HG02870 (cell line): ENCODE results near the gene DTL.
A peak's percentile ranks its signal among the peaks of the same experiment; 100 is the strongest.

Source experiments
- ATAC-seq: cut with Tn5 transposase; IDR thresholded peaks from one replicate; pipeline ENCODE4 v1.9.1; 2021; ENCODE audit warnings: mild to moderate bottlenecking, moderate library complexity; ENCODE audit not compliant: unreplicated experiment

DTL gene

DNA sequence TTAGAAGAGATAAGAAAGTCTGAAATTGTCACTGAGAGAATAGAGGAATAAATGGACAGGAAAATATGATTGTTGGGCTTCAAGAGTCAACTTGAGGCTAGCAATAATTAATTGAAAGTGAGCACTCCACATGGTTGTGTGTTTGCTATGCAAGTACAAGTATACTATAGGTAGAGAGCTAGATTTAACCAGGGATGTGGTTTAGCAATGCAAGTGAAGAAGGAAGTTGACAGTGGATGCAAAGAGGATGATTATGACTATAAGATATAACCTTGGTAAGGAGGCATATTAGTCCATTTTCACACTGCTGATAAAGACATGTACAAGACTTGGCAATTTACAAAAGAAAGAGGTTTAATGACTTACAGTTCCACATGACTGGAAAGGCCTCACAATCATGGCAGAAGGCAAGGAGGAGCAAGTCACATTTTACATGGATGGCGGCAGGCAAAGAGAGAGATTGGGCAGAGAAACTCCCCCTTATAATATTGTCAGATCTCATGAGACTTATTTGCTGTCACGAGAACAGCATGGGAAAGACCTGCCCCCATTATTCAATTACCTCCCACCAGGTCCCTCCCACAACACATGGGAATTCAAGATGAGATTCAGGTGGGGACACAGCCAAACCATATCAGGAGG lies 47.3 kb downstream of the DTL start:
- no peak for ATAC-seq

DNA sequence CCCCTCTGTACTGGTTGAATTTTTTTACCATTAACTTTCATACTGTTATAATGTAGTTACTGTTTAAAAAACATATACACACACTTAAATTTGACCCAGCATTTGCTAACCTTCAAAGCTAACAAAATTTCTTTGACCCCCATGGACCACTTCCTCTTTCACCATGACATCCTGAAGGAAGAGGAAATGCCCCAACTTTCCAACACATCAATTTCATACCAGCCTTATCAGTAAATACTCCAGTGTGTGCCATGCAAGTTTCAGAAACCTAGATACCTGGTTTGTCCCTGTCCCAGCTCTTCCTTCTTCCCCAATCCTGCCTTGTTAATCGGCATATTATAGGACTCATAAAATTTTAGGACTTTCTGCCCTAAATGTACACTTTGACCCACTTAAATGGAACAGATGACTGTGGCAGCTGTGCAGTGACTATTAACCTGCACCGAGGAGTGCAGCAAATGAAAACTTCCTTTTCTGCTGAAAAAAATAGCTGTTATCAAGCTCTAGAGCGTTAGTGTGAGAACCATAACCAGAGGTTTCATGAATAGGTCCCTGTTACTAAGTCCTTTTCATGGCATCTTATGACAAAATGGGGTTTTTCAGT lies 54.1 kb downstream of the DTL start:
- ATAC-seq, result no peak

DNA sequence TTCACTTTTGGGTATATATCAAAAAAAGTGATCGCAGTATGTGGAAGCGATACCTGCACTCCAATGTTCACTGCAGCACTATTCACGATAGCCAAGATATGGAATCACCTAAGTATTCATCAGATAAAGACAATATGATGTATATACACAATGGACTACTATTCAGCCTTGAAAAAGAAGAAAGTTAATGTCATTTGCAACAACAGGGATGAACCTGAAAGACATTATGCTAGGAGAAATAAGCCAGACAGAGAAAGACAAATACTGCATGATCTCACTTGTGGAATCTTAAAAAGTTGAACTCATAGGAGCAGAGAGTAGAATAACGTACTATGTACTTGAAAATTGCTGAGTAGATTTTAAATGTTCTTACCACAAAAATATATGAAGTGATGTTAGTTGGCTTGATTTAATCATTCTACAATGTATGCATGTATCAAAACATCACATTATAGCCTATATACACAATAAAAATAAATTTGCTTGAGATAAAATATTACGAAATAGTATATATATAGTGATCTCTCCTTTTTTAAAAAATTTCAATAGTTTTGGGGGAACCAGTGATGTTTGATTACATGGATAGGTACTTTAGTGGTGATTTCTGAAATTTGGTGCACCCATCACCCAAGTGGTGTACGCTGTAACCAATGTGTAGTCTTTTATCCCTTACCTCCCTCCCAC lies 56.0 kb downstream of the DTL start:
- ATAC-seq, result no peak

DNA sequence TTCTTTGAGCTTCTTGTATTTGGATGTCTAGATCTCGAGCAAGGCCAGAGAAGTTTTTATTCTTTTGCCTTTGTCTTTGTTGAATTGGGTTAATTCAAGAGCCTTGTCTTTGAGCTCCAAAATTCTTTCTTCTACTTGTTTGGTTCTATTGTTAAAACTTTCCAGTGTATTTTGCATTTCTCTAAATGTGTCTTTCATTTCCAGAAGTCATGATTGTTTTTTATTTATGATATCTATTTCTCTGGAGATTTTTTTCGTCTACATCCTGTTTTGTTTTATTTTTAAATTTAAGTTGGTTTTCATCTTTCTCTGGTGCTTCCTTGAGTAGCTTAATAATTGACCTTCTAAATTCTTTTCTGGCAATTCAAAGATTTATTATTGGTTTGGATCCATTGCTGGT lies 61.8 kb downstream of the DTL start:
- no peak for ATAC-seq

DNA sequence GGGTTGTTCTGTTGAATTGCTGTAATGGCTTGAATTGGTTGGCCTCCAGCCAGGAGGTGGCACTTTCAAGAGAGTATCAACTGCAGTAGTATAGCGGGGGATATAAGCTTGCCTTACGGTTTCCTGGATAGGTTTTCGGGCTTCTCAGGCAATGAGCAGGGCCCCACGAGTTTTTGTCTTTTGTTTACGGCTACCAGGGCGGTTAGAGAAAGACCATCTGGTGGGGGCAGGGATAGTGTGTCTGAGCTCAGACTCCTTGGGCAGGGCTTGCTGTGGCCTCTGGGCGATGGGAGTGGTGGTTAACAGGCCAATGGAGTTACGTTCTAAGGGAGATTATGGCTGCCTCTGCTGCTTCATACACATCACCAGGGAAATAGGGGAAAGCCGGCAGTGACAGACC lies 62.8 kb downstream of the DTL start:
- ATAC-seq, result no peak

DNA sequence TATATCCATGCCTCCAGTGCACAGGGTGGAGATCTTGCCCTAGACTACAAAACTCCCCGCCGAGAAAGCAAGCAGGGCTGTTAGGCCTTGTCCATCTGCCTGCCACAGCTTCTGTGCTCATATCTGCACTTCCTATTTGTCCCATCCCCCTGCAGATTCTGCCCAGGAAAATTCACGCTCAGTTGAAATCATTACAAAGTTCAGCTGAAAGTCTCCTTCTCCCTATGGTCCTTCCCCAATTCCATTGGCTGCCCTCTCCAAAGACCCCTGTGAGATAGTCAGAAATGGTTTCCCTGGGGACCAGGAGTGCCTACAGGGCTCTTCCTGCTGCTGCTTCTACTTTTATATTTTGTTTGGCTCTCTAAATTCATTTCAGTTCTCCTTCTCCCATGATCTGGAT lies 63.2 kb downstream of the DTL start:
- ATAC-seq, result no peak

GRCh38 chr1:212101251-212101650 lies 65.7 kb downstream of the DTL start:
- no peak for ATAC-seq

DNA sequence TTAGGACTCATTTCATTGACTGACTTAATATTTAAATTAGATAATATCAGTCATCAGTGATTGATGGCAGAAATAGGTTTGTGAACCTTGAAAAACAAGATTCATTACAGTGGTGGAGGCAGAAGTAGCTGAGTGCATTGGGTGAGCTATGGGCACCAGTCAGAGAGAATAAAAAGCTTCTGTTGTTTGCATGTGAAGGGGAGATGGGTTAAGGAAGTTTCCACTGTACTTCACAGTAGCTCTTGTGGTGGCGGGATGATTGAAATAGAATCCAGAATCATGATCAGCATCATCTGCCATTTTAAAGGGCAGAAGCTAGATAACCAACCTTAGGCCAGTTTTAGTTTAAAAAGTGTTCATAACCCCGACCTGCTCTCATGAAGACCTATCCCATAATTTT lies 66.2 kb downstream of the DTL start:
- no peak for ATAC-seq

- no peak for ATAC-seq
Measured at GRCh38 chr1:212104586-212105325, 69.2 kb downstream of the DTL start.

DNA sequence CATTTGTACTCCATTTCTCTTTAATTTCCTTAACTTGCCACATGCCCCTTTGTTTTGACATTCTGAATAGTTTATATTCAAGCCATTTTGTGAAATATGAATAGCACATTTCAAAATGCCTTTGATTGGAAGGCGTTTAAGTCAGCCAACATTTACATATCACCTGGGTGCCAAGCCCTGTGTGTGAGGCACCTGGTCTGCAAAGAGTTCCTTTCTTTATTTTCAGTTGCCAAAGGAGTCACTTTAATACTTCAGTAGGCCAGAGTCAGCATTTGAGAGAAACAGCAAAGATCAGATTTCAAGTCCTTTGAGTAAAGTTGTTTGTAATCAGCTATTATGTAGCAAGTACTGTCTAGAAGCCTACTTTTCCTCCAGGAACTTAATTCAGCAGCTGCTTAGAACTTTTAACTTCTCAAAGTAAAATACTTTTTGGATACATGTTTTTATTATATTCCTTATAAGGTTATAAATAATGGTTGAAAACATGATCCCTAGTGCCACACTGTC lies 70.8 kb downstream of the DTL start:
- no peak for ATAC-seq

- no peak for ATAC-seq
Measured at GRCh38 chr1:212107481-212107880, 71.9 kb downstream of the DTL start.

DNA sequence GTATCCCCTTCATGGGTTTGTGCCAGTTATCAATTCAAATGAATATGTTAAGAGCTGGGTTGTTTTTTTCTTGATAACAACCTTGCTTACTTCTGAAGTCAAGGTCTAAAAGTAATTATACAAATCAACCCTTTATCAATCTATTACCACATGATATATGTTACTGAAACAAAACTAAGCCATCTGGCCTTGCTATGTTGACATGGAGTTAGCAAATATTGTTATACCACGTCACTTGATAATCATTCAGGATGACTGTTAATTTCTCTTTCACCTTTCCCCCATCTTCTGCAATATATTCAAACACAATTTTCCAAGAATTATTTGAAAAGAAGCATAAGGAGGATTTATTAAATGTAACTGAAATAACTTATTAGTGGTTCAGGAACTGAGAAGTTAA lies 72.6 kb downstream of the DTL start:
- no peak for ATAC-seq

GRCh38 chr1:212108981-212109380 lies 73.4 kb downstream of the DTL start:
- ATAC-seq, result no peak

DNA sequence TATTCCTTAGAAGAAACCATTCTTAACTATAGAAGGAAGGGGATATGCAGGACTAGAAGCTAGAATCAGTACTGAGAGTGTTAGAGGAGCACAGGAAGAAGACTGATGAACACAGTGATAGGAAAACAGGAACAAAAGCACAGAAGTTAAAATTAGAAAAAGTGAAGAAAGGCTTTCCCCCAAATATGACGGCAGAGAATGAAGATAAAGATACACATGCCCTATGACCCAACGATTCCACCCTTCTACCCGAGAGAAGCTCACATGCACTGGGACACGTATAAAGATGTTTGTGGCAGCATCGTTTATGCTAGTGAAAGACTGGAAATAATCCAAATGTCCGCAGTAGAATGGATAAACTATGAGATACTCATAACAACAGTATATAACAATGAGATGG lies 74.2 kb downstream of the DTL start:
- no peak for ATAC-seq

DNA sequence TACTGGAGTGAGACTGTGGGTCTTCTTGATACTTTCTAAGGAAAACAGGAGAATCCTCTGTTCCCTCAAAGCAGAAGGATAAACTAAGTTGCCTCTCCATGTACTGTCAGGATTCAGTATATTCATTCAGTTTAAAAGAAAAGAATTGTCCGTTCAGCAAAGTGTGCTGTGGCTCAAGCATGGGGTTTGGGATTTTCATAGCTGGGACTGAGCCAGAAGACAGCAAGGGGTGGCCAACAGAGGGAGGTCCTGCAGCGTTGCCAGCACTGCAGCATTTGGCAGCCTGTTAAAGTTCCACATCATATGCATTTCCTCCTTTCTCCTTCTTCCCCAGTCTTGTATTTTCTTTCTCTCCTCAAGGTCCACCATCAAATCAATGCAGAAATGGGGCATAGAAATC lies 75.1 kb downstream of the DTL start:
- ATAC-seq, result no peak

GRCh38 chr1:212111536-212111935 lies 76.0 kb downstream of the DTL start:
- ATAC-seq, result no peak

- ATAC-seq, result no peak
Measured at GRCh38 chr1:212113706-212114105, 78.2 kb downstream of the DTL start.

- no peak for ATAC-seq
Measured at GRCh38 chr1:212118167-212118871, 82.8 kb downstream of the DTL start.

DNA sequence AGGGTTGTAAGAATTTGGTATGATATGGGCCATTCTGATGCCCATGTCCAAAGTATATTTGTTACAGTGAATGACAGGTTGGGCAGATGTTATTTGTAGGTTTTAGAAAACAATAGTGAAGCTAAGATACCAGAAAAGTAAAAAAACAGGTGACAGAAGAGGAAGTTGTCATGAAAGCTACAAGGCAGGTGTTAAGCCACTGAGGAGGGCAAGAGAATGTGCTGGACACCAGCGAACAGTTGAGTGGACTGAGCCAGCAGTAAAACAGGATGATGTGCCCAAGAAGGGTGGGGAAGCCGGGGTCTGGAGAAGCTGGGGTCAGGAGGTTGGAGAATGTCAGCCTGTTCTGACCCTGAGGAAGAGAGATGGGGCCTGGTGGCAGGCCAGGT lies 83.3 kb downstream of the DTL start:
- peak; percentile 26 for ATAC-seq

- peak; percentile 57 for ATAC-seq
Measured at GRCh38 chr1:212119397-212119837, 83.9 kb downstream of the DTL start.

GRCh38 chr1:212119863-212120262 lies 84.3 kb downstream of the DTL start:
- no peak for ATAC-seq
